HG03039 (cell line): ENCODE results near the gene CISD3.
"Not testable (repeated sequence)": the region's sequence is repeated elsewhere in the genome, so short reads cannot be mapped to it uniquely, and the experiment has no call there.

Experiments used
- ATAC-seq: cut with Tn5 transposase; IDR thresholded peaks from one replicate; pipeline ENCODE4 v1.9.1; 2021; ENCODE audit warnings: mild to moderate bottlenecking, moderate library complexity; ENCODE audit not compliant: unreplicated experiment

Gene CISD3

DNA sequence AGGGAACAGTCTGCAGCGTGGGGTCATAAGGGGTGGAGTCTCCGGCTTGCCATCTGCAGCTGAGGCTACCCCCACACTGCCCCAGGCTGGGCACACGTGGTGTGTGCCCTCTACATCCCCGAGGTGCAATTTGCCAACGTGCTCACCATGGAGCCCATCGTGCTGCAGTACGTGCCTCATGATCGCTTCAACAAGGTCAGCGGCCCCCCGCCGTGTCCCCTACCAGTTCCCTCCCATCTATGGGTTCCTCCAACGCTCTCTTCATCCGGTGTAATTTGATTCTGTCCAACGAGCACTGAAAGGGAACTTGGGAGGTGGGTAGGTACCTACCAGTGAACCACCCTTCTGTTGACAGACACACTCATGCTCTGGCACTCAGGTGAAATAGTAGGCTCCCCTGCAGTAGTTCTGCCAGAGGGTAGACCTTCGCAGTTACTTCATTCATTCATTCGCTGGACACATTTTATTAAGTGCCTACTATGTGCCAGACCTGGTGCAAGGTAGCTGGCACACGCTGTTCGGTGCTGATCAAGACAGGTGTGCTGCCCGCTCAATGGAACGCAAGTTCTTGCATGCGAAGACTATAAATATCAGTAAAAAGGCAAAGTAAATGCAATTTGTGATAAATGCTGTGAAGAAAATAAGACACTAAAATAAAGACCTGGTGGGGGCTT, 22.3 kb upstream of the CISD3 start:
- no peak for ATAC-seq

DNA sequence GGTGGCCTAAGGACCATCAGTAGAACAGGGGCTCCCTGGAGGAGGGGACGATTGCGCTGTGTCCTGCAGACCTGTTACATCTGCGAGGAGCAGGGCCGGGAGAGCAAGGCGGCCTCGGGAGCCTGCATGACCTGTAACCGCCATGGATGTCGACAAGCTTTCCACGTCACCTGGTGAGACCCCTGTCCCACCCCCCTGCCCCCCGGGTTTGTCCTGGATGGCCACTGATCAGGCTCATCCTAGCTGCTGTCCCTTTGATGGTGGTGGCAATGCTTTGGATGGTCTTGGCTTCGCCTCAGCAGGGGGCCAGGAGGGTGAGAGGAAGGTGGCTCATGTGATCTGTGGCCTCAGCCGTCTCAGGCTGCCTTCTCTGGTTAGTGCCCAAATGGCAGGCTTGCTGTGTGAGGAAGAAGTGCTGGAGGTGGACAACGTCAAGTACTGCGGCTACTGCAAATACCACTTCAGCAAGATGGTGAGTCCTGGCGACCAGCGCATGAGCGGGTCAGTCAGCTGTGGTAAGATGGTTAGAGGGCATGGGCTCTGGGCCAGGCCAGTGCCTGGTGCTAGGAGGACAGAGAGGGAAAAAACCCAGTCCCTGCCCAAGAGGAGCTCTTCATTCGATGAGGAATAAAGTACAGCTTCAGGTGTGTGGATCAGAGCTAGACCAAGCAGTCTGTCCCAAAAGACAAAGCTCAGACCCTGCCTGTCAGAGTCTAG, 20.9 kb upstream of the CISD3 start:
- ATAC-seq: no peak

DNA sequence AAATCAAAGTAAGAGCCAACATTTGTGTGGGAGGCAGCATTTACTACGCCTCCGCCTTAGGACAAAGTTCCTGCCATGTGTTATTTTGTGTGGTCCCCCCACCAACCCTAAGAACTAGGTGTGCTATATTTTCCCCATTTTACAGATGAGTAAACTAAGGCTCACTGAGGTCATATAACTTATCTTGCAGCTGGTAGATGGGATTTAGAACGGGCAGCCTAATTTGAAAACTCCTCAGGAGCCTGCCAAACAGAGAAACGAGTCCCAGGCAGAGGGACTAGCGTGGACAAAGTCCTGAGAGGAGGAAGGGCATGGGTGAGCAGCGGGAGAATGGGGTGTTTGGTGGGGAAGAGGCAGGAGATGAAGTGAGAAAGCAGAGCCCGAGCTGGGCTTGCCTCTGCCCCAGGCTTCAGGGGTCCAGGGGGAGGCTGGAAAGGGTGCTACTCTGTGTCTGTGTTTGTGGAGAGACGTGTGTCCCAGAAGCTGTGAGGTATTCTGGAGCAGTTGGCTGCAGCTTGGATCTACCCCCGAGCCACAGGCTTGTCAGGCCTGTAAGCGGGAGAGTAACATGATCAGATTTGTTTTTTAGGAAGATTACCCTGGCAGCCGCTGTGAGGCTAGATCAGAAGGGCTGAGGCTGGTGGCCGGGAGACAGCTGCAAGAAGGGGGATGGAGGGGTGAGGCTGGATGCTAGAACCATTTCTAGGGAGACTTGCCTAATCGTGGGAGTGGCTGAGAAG, 20.1 kb upstream of the CISD3 start:
- ATAC-seq: no peak

DNA sequence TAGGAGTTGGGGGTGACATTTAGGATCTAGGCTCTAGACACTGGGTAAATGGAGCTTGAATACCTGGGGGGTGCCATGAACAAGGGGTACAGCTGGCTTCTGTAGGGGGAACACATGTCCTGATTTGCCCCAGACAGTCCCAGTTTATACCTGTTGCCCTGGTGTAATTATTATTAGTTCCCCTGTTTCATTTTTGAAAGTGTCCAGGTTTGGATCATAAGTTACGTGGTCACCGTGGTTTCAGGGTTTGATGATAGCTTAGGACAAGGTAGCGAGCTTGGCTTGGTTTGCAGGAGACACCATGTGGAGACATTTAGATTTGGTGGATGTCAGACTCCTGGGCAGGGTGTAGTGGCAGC, 19.6 kb upstream of the CISD3 start:
- ATAC-seq: no peak

DNA sequence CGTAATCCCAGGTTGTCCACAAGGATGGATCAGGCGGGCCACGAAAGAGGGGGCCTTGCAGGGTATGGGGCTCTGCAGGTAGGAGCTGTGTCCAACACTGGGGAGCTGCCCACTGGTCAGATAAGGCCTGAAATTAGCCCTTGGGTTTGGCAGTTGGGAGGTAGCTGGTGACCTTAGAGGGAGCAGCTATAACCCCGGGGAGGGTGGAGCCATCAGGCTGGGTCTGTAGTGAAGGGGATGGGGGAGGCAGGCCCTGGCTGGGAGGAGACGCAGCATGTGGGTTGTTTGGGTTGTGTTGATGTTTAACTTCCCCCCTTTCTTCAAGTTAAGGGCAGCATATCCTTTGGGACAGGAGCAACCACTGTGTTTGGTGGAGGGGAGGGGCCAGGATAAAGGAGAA, 19.2 kb upstream of the CISD3 start:
- ATAC-seq: no peak

DNA sequence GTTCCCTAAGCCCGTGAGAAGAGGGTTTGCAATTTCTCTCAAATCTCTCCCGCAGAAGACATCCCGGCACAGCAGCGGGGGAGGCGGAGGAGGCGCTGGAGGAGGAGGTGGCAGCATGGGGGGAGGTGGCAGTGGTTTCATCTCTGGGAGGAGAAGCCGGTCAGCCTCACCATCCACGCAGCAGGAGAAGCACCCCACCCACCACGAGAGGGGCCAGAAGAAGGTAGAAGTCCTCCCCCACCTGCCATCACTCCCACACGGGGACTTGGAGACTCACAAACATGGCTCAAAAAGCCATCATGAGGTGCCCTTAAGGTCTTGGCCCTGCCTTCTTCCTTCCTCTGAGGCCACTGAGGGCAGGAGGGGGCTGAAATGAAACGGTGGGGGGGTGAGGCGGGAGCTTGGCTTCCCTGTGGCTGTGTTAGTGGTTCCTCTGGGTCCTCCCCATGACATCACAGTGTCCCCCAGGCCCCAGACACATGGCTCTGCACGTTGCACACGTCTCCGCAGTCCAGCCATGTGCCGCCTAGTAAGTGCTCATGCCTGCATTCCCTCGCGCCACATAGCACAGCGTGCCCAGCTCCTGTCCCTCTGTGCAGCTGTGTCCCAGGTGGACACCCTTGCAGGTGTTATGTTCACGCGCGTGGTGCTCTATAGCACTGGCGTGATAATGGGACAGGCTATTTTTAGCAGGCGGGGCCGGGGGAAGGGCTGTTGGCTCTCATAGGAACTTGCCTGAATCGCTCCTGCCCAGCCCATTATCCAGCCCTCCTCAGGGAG, 18.2 kb upstream of the CISD3 start:
- no peak for ATAC-seq

DNA sequence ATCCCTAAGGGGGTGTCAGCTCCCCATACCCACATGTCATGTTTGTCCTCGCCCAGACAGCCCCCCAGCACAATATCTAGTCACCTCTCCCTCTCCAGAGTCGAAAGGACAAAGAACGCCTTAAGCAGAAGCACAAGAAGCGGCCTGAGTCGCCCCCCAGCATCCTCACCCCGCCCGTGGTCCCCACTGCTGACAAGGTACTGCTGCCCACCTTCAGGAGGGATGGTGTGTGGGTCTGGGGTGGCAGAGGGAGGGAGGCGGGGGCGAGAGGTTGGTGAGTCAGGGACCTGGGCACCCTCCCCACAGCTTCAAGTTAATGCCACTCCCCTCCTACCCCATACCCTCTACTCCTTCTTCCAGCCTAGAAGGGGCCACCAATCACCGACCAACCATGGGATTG, 17.5 kb upstream of the CISD3 start:
- no peak for ATAC-seq

DNA sequence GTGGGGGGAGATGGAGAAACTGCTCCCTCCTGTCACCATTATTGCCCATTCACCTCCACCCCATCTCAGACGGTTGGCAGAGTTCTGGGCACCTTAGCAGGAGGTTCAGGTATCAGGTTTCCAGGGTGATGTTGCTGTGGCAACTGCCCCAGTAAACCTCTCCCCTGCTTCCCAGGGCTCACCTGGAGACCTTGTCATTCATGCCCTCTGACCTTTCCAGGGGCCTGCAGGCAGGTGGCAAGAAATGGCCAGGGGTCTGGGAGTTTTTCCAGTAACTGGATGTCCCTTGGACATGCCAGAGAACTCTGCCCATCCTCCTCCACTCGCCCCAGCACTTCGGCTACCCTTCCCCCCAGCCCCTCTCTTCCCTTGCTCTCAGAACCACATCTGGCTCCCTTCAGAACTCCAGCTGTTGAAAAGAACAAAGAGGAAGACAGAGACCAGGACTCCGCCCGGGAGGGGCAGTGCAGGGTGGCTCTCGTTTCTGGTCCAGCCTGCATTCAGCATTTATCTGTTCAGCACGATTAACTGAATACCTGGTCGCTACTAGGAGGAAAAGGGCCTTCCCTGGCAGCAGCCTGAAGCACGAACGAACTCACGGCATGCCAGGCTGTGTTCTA, 16.6 kb upstream of the CISD3 start:
- no peak for ATAC-seq

DNA sequence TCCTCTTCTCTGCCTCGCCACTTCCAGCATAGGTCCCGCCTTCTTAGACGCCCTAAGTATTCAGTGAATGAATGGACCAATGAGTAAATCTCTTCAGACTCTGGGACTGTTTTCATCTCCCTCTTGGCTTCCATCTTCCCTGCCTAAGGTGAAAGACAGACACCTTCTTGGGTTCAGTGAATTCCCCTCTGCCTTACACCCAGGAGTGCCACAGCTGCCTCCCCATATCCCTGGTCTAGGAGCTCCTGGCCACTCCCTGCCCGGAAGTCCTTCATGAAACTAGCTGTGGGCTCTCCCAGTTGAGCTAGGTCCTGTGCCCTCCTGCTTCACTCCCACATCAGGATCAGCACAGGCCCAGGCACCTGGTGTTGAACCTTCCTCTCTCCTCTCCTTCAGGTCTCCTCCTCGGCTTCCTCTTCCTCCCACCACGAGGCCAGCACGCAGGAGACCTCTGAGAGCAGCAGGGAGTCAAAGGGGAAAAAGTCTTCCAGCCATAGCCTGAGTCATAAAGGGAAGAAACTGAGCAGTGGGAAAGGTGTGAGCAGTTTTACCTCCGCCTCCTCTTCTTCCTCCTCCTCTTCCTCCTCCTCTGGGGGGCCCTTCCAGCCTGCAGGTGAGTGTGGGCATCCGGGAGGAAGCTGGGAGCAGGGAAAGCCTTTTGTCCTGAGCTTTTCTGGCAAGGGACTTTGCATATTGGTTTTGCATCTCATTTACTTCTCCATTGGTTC, 14.8 kb upstream of the CISD3 start:
- no peak for ATAC-seq

DNA sequence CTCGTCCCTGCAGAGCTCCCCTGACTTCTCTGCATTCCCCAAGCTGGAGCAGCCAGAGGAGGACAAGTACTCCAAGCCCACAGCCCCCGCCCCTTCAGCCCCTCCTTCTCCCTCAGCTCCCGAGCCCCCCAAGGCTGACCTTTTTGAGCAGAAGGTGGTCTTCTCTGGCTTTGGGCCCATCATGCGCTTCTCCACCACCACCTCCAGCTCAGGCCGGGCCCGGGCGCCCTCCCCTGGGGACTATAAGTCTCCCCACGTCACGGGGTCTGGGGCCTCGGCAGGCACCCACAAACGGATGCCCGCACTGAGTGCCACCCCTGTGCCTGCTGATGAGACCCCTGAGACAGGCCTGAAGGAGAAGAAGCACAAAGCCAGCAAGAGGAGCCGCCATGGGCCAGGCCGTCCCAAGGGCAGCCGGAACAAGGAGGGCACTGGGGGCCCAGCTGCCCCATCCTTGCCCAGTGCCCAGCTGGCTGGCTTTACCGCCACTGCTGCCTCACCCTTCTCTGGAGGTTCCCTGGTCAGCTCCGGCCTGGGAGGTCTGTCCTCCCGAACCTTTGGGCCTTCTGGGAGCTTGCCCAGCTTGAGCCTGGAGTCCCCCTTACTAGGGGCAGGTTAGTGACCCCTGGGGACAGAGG, 13.7 kb upstream of the CISD3 start:
- ATAC-seq: no peak

DNA sequence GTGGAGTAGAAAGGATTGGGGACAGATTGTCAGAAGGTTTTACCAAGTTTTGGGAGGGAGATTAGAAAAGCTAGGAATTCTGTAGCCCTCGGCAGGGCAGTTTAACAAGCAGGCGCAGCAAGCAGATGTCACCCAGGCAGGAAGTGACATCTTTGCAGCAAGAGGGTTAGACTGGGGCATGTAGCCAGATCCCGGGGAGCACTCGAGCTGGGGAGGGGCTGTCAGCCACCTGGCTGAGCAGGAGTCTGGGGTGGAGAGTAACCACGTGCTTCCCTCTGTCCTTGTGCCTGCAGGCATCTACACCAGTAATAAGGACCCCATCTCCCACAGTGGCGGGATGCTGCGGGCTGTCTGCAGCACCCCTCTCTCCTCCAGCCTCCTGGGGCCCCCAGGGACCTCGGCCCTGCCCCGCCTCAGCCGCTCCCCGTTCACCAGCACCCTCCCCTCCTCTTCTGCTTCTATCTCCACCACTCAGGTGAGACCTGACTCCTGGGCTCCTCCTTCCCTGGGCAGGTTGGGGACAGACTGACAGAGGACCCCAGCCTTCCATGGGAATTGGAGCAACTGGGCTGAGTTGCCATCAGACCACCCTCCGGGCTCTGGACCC, 12.9 kb upstream of the CISD3 start:
- ATAC-seq: no peak

DNA sequence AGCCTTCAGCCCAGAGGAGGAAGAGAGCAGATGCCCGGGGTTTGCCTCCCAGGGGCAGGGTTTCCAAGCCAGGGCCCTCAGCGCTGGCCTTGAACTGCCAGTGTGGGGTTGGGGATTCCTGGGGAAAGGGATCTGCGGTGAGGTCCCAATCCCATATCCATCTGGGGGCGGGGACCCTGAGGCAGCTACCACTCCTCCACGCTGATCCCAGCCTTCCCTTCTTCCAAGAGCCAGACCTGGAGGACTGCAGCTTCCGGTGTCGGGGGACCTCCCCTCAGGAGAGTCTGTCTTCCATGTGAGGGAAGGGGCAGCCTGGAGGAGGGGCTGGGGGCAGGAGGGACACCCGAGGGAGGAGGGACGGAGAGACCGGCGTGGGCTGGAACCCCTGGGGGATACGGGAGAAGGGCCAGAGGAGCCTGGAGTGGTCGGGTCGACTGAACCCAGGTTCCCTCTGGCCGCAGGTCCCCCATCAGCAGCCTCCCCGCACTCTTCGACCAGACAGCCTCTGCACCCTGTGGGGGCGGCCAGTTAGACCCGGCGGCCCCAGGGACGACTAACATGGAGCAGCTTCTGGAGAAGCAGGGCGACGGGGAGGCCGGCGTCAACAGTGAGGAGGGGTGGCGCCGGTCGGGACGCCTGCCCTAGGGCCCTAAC, 10.7 kb upstream of the CISD3 start:
- ATAC-seq: no peak

DNA sequence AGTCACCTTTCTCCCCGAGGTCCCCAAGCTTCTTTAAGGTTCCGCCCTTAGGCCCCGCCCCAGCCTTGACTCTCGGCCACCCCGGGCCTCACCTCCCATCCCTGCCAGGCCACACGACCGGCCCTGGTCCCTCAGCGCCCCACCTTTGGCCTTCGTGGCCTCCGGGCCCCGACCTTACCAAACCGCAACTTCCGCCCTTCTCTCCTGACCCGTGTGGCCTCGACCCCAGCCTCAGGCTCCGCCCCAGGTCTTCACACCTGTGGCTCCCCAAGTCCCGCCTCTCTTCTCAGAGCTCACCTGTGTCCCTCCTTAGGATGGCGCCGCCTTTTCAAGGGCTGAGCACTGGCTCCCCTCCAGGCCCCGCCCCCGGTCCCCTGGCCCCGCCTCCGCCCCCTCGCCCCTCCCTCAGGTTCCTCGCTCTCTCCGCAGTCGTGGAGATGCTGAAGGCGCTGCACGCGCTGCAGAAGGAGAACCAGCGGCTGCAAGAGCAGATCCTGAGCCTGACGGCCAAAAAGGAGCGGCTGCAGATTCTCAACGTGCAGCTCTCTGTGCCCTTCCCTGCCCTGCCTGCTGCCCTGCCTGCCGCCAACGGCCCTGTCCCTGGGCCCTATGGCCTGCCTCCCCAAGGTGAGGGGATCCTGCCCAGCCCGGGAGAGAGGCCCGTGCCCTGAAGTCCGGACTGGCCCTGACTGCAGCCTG, 10.0 kb upstream of the CISD3 start:
- ATAC-seq: no peak

DNA sequence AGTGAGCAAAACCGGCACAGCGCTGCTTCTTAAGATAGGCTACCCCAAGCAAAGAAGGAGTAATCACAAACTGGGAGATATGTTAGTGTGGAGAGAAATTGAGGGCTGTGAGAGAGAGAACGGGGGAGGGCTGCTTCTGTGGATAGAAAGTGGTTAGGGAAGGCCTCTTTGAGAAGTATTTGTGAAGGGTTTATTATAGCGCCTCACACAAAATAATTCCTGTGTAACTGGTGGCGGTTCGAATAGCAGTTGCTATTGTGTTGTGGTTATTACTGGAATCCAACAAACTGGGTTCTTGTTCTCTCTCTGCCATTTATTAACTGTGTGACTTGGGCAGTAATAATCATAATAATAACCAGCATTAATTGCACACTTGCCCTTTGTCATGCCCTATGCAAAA, 9.2 kb upstream of the CISD3 start:
- no peak for ATAC-seq

DNA sequence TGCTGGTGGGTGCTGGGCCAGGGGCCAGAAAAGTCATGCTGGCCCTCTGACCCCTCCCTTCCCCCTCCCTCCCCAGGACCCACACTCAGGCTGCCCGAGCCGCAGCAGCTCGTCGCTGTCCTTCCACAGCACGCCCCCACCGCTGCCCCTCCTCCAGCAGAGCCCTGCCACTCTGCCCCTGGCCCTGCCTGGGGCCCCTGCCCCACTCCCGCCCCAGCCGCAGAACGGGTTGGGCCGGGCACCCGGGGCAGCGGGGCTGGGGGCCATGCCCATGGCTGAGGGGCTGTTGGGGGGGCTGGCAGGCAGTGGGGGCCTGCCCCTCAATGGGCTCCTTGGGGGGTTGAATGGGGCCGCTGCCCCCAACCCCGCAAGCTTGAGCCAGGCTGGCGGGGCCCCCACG, 8.3 kb upstream of the CISD3 start:
- no peak for ATAC-seq

DNA sequence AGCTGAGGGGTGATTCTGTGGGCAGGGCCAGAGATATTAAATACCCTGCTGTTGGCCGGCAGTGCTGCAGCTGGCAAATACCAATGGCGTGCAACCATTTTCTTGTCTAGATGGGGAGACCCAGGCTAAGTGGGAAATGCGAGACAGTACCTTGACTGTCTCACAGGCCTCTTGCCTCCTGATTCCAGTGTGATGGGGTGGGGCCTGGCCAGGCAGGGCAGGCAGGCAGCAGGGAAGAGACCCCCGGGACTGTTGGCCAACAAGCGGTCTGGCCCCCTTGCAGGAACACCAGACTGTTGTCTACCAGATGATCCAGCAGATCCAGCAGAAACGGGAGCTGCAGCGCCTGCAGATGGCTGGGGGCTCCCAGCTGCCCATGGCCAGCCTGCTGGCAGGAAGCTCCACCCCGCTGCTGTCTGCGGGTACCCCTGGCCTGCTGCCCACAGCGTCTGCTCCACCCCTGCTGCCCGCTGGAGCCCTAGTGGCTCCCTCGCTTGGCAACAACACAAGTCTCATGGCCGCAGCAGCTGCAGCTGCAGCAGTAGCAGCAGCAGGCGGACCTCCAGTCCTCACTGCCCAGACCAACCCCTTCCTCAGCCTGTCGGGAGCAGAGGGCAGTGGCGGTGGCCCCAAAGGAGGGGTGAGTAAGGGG, 5.7 kb upstream of the CISD3 start:
- ATAC-seq: no peak

DNA sequence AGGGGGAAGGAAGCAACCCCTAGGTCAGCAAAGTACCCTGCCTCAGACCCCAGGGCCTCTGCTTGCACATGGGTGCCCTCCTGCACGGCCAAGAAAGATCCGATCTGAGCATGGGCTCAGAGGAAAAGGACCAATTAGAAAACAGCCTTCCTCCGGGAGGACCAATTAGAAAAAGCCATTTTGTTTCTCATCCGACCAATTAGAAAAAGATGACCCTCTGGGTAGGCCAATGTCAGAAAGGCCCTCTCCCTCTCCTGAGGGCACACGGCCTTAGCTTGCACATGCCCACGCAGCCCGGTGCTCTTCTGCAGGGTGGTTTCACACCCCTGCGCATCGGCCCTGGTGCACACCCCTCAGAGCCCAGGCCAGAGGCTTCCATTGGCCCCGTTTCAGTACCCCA, 5.1 kb upstream of the CISD3 start:
- no peak for ATAC-seq

DNA sequence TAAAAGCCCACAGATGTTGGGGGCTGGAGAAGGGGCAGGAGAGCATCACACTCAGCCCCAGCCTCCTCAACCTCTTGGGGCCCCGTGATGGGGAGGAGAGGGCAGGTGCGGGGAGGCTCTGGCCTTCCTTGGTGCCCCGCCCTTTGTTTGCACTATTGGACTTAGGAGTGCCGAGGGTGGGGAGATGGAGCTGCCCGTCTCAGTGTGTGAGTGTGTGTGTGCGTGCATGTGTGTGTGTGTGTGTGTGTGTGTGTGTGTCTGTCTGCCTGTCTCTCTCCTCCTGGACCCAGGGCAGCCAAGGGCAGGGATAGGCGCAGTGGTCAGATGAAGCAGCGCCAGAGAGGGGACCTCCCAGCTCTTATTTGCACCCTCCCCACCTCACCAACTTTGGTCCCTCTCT, 4.0 kb upstream of the CISD3 start:
- ATAC-seq: not testable (repeated sequence)
